ENCODE results near the gene COA3. TPM values are rescaled to one million over a fixed set of nuclear protein-coding genes. Genes with fewer than 3 reads are reported as not detected.
A peak's percentile ranks its signal among the peaks of the same experiment; 100 is the strongest.
"Not testable (repeated sequence)": the region's sequence is repeated elsewhere in the genome, so short reads cannot be mapped to it uniquely, and the experiment has no call there.

COA3 gene
- total RNA-seq, 4 donors from 2014 or later, result 40.9 to 100 (median 51.8) TPM

DNA sequence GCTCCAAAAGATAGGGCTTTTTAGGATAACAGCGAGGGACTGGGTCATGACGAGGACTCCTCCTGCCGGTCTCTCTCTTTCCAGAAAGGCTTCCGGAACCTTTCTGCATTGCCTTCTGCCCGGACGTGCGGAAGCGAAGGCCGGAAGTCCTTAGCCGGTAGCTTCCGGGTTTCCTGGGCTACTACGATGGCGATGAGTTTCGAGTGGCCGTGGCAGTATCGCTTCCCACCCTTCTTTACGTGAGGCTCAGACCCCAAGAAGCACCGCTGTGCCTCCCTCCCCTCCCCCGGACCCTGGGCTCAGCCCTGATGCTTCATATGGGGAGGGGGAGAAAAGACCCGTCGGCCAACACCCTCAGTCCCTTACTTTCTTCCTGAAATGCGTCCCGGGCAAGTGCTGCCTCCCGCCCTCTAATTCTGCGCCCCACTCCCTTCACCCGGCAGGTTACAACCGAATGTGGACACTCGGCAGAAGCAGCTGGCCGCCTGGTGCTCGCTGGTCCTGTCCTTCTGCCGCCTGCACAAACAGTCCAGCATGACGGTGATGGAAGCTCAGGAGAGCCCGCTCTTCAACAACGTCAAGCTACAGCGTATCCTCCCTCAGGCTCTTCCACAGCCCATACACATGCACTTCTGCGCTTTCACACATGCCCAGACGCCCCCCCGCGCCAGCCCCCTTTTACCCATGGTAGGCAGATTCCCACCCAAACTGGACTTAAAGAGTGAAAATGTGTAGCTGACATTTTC, 25.0 kb downstream of the COA3 start, which contains the start of gene VPS25:
Gene VPS25 (plus strand): TSS at position 160 of the 746 bp plus-strand sequence. CDS start 27 bp downstream, at position 187.
- Histone ChIP-seq H3K4me3 (peak within 1 kb of the TSS; percentile 74 to 78), H3K27me3 (no peaks in the 10 kb centered on the region), H3K27ac (peak within 1 kb of the TSS; percentile 77 to 83), H3K36me3 (no peaks in the 10 kb centered on the region), H3K9me3 (no peaks in the 10 kb centered on the region), H3K4me1 (peaks cover 0 to 7% of the 10 kb centered on the region in 2 donors)
- intact Hi-C loops (cut with DNase I; ENCODE audit: low total_unique reads), result no loop called here
- TF ChIP-seq CTCF (IDR thresholded peaks at IDR 0.05) (peak in 3 of 4 experiments; percentile 19 to 30 (median 30)), POLR2A (IDR thresholded peaks at IDR 0.05) (peak in 1 of 2 donors; percentile 52)
- peak; percentile 73 to 83 for DNase-seq

DNA sequence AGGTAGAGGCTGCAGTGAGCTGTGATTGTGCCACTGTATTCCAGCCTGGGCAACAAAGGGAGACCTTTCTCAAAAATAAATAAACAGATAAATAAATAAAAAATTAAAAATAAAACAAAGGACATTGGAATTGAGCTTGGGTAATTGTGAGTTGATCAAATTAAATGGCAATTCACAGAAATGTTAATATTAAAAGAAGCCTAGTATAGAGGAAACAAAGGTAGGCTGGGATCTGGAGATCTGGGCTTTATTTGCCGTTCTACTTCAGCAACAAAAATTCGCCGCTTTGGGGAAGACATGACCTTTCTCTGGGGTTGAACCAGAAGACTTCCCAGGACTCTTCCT, 25.6 kb downstream of the COA3 start:
- TF ChIP-seq POLR2A (IDR thresholded peaks at IDR 0.05), result no peak
- no peak for DNase-seq
- Histone ChIP-seq H3K4me3 (peak overlapping the region; percentile 74 to 78), H3K4me1 (peaks cover 0 to 7% of the 10 kb centered on the region in 2 donors), H3K27ac (peak overlapping the region; percentile 77 to 83), H3K9me3 (no peaks in the 10 kb centered on the region), H3K36me3 (no peaks in the 10 kb centered on the region), H3K27me3 (no peaks in the 10 kb centered on the region)
- intact Hi-C loops (cut with DNase I; ENCODE audit: low total_unique reads), result no loop called here

DNA sequence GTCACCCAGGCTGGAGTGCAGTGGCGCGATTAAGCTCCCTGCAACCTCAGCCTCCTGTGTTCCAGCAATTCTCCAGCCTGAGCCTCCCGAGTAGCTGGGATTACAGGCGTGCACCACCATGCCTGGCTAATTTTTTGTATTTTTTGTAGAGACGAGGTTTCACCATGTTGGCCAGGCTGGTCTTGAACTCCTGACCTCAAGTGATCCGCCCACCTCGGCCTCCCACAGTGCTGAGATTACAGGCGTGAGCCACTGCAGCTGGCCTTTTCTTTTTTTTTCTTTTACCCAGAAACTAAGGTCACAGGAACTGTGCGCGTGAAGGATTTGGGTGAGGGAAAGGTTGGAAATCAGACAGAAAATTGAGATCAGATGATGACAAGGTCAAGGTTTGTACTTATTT, 28.5 kb downstream of the COA3 start:
- not testable (repeated sequence) for H3K27me3 ChIP-seq, H3K4me1 ChIP-seq, DNase-seq, H3K4me3 ChIP-seq, H3K9me3 ChIP-seq, H3K27ac ChIP-seq, H3K36me3 ChIP-seq
- intact Hi-C loops (cut with DNase I; ENCODE audit: low total_unique reads), result loop anchor here (10.0 kb wide), 1 partner anchor 185 kb away; no protein-coding TSS in a partner anchor

GRCh38 chr17:42768006-42768405, 30.5 kb downstream of the COA3 start:
- not testable (repeated sequence) for H3K4me3 ChIP-seq, DNase-seq, H3K27ac ChIP-seq, H3K36me3 ChIP-seq, H3K27me3 ChIP-seq, H3K4me1 ChIP-seq, H3K9me3 ChIP-seq
- intact Hi-C loops (cut with DNase I; ENCODE audit: low total_unique reads), result loop anchor here (10.0 kb wide), 1 partner anchor 183 kb away; no protein-coding TSS in a partner anchor

- H3K36me3 ChIP-seq, result no peaks in the 10 kb centered on the region
- H3K27ac ChIP-seq, result no peak overlapping the region
- H3K4me3 ChIP-seq, result no peak overlapping the region
- H3K4me1 ChIP-seq, result no peaks in the 10 kb centered on the region
- DNase-seq, result no peak
- intact Hi-C loops (cut with DNase I; ENCODE audit: low total_unique reads), result loop anchor here (10.0 kb wide), 1 partner anchor 183 kb away; no protein-coding TSS in a partner anchor
- H3K9me3 ChIP-seq, result no peaks in the 10 kb centered on the region
- no peaks in the 10 kb centered on the region for H3K27me3 ChIP-seq
- TF ChIP-seq CTCF (IDR thresholded peaks at IDR 0.05) (no peak), POLR2A (IDR thresholded peaks at IDR 0.05) (no peak)
Measured at GRCh38 chr17:42767512-42767911, 31.0 kb downstream of the COA3 start.

DNA sequence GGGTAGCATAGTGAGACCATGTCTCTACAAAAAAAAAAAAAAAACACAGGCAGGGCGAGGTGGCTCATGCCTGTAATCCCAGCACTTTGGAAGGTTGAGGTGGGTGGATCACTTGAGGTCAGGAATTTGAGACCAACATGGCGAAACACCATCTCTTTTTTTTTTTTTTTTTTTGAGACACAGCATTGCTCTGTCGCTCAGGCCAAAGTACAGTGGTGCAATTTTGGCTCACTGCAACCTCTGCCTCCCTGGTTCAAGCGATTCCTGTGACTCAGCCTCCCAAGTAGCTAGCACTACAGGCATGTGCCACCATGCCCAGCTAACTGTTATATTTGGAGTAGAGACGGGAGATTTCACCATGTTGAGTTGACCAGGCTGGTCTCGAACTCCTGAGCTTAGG, 32.4 kb downstream of the COA3 start:
- no peak for DNase-seq
- TF ChIP-seq CTCF (IDR thresholded peaks at IDR 0.05), result no peak
- TF ChIP-seq POLR2A (IDR thresholded peaks at IDR 0.05), result no peak
- intact Hi-C loops (cut with DNase I; ENCODE audit: low total_unique reads), result loop anchor here (10.0 kb wide), 1 partner anchor 181 kb away; no protein-coding TSS in a partner anchor
- Histone ChIP-seq H3K4me1 (peaks cover 0 to 7% of the 10 kb centered on the region in 2 donors), H3K27ac (no peak overlapping the region), H3K27me3 (peaks cover 0 to 3% of the 10 kb centered on the region in 2 donors), H3K4me3 (no peak overlapping the region), H3K36me3 (no peaks in the 10 kb centered on the region), H3K9me3 (no peaks in the 10 kb centered on the region)

Data from uterus (tissue), 4 donors.